ENCODE data around the gene LILRB5.
"Not testable (repeated sequence)": the region's sequence is repeated elsewhere in the genome, so short reads cannot be mapped to it uniquely, and the experiment has no call there.

DNA sequence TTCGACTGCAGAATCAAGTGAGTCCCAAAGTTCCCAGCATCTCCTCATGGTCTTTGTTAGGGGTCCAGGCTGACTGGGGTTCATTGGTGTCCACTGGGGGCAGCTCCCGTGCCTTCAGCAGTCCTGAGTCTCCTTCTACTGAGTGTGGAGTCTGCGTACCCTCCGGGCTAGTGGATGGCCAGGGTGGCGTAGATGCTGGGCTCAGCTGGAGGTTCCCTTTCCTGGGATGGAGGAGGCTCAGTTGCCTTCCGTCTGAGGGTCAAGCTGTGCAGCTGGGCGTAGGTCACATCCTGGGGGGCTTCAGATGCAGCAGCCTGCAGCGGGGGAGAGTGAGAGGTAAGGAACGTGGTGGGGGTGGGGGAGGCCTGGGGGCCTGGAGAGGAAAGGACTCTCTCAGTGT is 17.4 kb upstream of the LILRB5 start:
- TF ChIP-seq, protein P1, sequence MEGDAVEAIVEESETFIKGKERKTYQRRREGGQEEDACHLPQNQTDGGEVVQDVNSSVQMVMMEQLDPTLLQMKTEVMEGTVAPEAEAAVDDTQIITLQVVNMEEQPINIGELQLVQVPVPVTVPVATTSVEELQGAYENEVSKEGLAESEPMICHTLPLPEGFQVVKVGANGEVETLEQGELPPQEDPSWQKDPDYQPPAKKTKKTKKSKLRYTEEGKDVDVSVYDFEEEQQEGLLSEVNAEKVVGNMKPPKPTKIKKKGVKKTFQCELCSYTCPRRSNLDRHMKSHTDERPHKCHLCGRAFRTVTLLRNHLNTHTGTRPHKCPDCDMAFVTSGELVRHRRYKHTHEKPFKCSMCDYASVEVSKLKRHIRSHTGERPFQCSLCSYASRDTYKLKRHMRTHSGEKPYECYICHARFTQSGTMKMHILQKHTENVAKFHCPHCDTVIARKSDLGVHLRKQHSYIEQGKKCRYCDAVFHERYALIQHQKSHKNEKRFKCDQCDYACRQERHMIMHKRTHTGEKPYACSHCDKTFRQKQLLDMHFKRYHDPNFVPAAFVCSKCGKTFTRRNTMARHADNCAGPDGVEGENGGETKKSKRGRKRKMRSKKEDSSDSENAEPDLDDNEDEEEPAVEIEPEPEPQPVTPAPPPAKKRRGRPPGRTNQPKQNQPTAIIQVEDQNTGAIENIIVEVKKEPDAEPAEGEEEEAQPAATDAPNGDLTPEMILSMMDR (IDR thresholded peaks at IDR 0.05) = not testable (repeated sequence)
- not testable (repeated sequence) for TF ChIP-seq EZH2 (IDR thresholded peaks at IDR 0.05; ENCODE audit: borderline replicate concordance, insufficient read depth, low read depth, low read length, poor library complexity, severe bottlenecking)

Measured in B cell (primary cell).